NT2/D1 (cell line): ENCODE data around the gene PHLDA2.

ENCODE experiments used
- DNase-seq: peaks from one replicate; pipeline ENCODE4 v3.0.0-alpha.2; 2011; ENCODE audit warnings: low read depth, low spot score
- H3K27me3 ChIP-seq: 2 replicates; pipeline ENCODE4 v1.6.0; 2011; ENCODE audit warnings: mild to moderate bottlenecking; ENCODE audit not compliant: insufficient read length, insufficient read depth
- H3K36me3 ChIP-seq: 2 replicates; pipeline ENCODE4 v1.6.1; 2011; ENCODE audit warnings: mild to moderate bottlenecking, low read length, mixed read lengths; ENCODE audit not compliant: insufficient read depth, insufficient read length
- H3K4me1 ChIP-seq: 2 replicates; pipeline ENCODE4 v1.5.1; 2011; ENCODE audit not compliant: insufficient read depth, insufficient read length
- H3K4me3 ChIP-seq: 2 replicates; pipeline ENCODE4 v1.5.1; 2011; ENCODE audit warnings: low read depth; ENCODE audit not compliant: insufficient read length
- H3K9ac ChIP-seq: 2 replicates; pipeline ENCODE4 v1.6.0; 2011; ENCODE audit warnings: low read depth; ENCODE audit not compliant: insufficient read length
- H3K9me3 ChIP-seq: 2 replicates; pipeline ENCODE4 v1.5.1; 2011; ENCODE audit warnings: mild to moderate bottlenecking, low read length; ENCODE audit not compliant: insufficient read depth
- SUZ12 ChIP-seq: IDR thresholded peaks from 2 replicates; pipeline ENCODE4 v1.6.1; 2011; ENCODE audit not compliant: insufficient read length, insufficient read depth; ENCODE audit errors: extremely low read depth
- YY1 ChIP-seq: IDR thresholded peaks from 2 replicates; pipeline ENCODE4 v1.6.1; 2011; ENCODE audit not compliant: insufficient read length, insufficient read depth
- ZNF274 ChIP-seq: IDR thresholded peaks from 2 replicates; pipeline ENCODE4 v1.6.1; 2011; ENCODE audit warnings: mild to moderate bottlenecking, low read depth, low read length

Gene PHLDA2

GRCh38 chr11:2928605-2929530 lies at the start of gene PHLDA2:
Gene PHLDA2, minus strand, starts transcription at chr11:2929420. Its CDS starts 56 bp downstream, at chr11:2929364.
- Histone ChIP-seq H3K27me3 (peaks cover 4% of the 10 kb centered on the region), H3K4me3 (peak within 1 kb of the TSS; percentile 91), H3K9me3 (peaks cover 16% of the 10 kb centered on the region; the same call in 1 of the 2 replicates), H3K36me3 (peaks cover 28% of the 10 kb centered on the region), H3K4me1 (peaks cover 36% of the 10 kb centered on the region), H3K9ac (peak within 1 kb of the TSS; percentile 99)
- TF ChIP-seq YY1 (no peak), ZNF274 (no peak), SUZ12 (no peak)
- no peak for DNase-seq

GRCh38 chr11:2977113-2977512 lies 47.9 kb upstream of the PHLDA2 start:
- H3K9ac ChIP-seq, result no peak overlapping the region
- no peaks in the 10 kb centered on the region for H3K4me1 ChIP-seq
- TF ChIP-seq SUZ12 (no peak), ZNF274 (no peak), YY1 (no peak)
- peaks cover 82% of the 10 kb centered on the region for H3K36me3 ChIP-seq
- no peak overlapping the region for H3K4me3 ChIP-seq
- DNase-seq, result no peak
- no peaks in the 10 kb centered on the region for H3K27me3 ChIP-seq
- H3K9me3 ChIP-seq, result no peaks in the 10 kb centered on the region

- Histone ChIP-seq H3K9ac (no peak overlapping the region), H3K9me3 (no peaks in the 10 kb centered on the region), H3K36me3 (peaks cover 88% of the 10 kb centered on the region), H3K4me3 (no peak overlapping the region), H3K27me3 (no peaks in the 10 kb centered on the region), H3K4me1 (no peaks in the 10 kb centered on the region)
- DNase-seq, result no peak
- no peak for TF ChIP-seq SUZ12
- no peak for TF ChIP-seq ZNF274
- no peak for TF ChIP-seq YY1
These were observed 47.3 kb upstream of the PHLDA2 start for GRCh38 chr11:2976294-2977063.

GRCh38 chr11:2975594-2975993 lies 46.4 kb upstream of the PHLDA2 start:
- DNase-seq, result no peak
- no peak overlapping the region for H3K9ac ChIP-seq
- H3K36me3 ChIP-seq, result peaks cover 97% of the 10 kb centered on the region
- no peaks in the 10 kb centered on the region for H3K9me3 ChIP-seq
- no peaks in the 10 kb centered on the region for H3K27me3 ChIP-seq
- no peak for TF ChIP-seq YY1
- no peak for TF ChIP-seq ZNF274
- no peak for TF ChIP-seq SUZ12
- H3K4me3 ChIP-seq, result no peak overlapping the region
- H3K4me1 ChIP-seq, result no peaks in the 10 kb centered on the region

GRCh38 chr11:2974272-2974671 lies 45.1 kb upstream of the PHLDA2 start:
- H3K36me3 ChIP-seq, result peaks cover 100% of the 10 kb centered on the region
- TF ChIP-seq YY1, result no peak
- no peak for TF ChIP-seq ZNF274
- TF ChIP-seq SUZ12, result no peak

GRCh38 chr11:2968341-2968900 lies 39.2 kb upstream of the PHLDA2 start:
- H3K4me3 ChIP-seq, result no peak overlapping the region
- no peak for DNase-seq
- H3K36me3 ChIP-seq, result peaks cover 97% of the 10 kb centered on the region
- TF ChIP-seq SUZ12, result no peak
- no peak for TF ChIP-seq YY1
- TF ChIP-seq ZNF274, result no peak
- H3K4me1 ChIP-seq, result no peaks in the 10 kb centered on the region
- no peaks in the 10 kb centered on the region for H3K27me3 ChIP-seq
- no peak overlapping the region for H3K9ac ChIP-seq
- no peaks in the 10 kb centered on the region for H3K9me3 ChIP-seq

More at GRCh38 chr11:2974272-2974671, 45.1 kb upstream of the PHLDA2 start:
- DNase-seq, result no peak
- no peaks in the 10 kb centered on the region for H3K27me3 ChIP-seq
- H3K4me3 ChIP-seq, result no peak overlapping the region
- no peaks in the 10 kb centered on the region for H3K9me3 ChIP-seq
- no peak overlapping the region for H3K9ac ChIP-seq
- H3K4me1 ChIP-seq, result no peaks in the 10 kb centered on the region

- H3K36me3 ChIP-seq, result peaks cover 91% of the 10 kb centered on the region
These were observed 35.6 kb upstream of the PHLDA2 start for GRCh38 chr11:2964782-2965181.

More at GRCh38 chr11:2964782-2965181, 35.6 kb upstream of the PHLDA2 start:
- Histone ChIP-seq H3K9ac (no peak overlapping the region), H3K4me1 (peaks cover 2% of the 10 kb centered on the region), H3K27me3 (no peaks in the 10 kb centered on the region), H3K4me3 (no peak overlapping the region), H3K9me3 (no peaks in the 10 kb centered on the region)
- DNase-seq, result no peak
- TF ChIP-seq SUZ12 (no peak), ZNF274 (no peak), YY1 (no peak)
